Left renal cortex interstitium (tissue), 4 donors: Measurements from ENCODE around the gene PON2. TPM values are rescaled to one million over a fixed set of nuclear protein-coding genes. Genes with fewer than 3 reads are reported as not detected.

Experiments
- polyA plus RNA-seq, 4 donors: library from polyadenylated mRNA; unstranded; fragments of 120-200 nt; gene quantifications; one replicate each; pipeline ENCODE4 v1.2.1, GENCODE V29; 2013; ENCODE audit not compliant: insufficient read length in 4 of 4

Gene PON2
- polyA plus RNA-seq, 4 donors = 140 to 245 (median 193) TPM

Other genes starting within 250 kb of the PON2 start
- gene PON1, start 110.5 kb downstream of the PON2 start, polyA plus RNA-seq = 1 to 10 TPM in 1 of 4 donors, under 1 TPM in 3; 0.52 to 1.4 (median 0.70) TPM
- gene PON3, start 38.7 kb downstream of the PON2 start, polyA plus RNA-seq = 1 to 10 TPM; 1.0 to 2.8 (median 2.2) TPM
- under 1 TPM; 0.10 to 0.22 (median 0.19) TPM for gene ASB4, start 50.9 kb upstream of the PON2 start, polyA plus RNA-seq
- gene PDK4, start 161.5 kb upstream of the PON2 start, polyA plus RNA-seq = 10 to 100 TPM; 13.5 to 28.6 (median 17.9) TPM